Fibroblast of skin of right biceps (primary cell): ENCODE results near the gene SHLD3.
A peak's percentile ranks its signal among the peaks of the same experiment; 100 is the strongest.
"Not testable (repeated sequence)": the region's sequence is repeated elsewhere in the genome, so short reads cannot be mapped to it uniquely, and the experiment has no call there.

ENCODE experiments used
- DNase-seq: peaks from one replicate; pipeline ENCODE4 v3.0.0-alpha.2; 2013

SHLD3 gene

GRCh38 chr5:65624571-65625555 is at the start of gene SHLD3, which contains the start of gene TRAPPC13:
Gene SHLD3 (plus strand): TSS chr5:65625027. CDS start chr5:65629588, 4,561 bp downstream.
Gene TRAPPC13 (plus strand): TSS chr5:65625027. CDS start chr5:65625061, 34 bp downstream.
- DNase-seq, result peak; percentile 89

GRCh38 chr5:65577141-65577540 is 47.7 kb upstream of the SHLD3 start:
- DNase-seq, result no peak

- no peak for DNase-seq
Measured at GRCh38 chr5:65588694-65589093, 36.1 kb upstream of the SHLD3 start.

GRCh38 chr5:65601761-65602160 is 23.1 kb upstream of the SHLD3 start:
- not testable (repeated sequence) for DNase-seq

GRCh38 chr5:65611524-65611923 is 13.3 kb upstream of the SHLD3 start:
- DNase-seq, result no peak

- DNase-seq, result no peak
Measured at GRCh38 chr5:65612298-65612907, 12.4 kb upstream of the SHLD3 start.

GRCh38 chr5:65620021-65620420 is 4.8 kb upstream of the SHLD3 start:
- peak; percentile 0 for DNase-seq

GRCh38 chr5:65621961-65622360 is 2.9 kb upstream of the SHLD3 start:
- not testable (repeated sequence) for DNase-seq

GRCh38 chr5:65623482-65623881 is 1.3 kb upstream of the SHLD3 start:
- no peak for DNase-seq

GRCh38 chr5:65624025-65624570 is 729 bp upstream of the SHLD3 start, which contains the start of gene TRIM23:
Gene TRIM23 (minus strand): TSS chr5:65624333. CDS start chr5:65624274, 59 bp downstream.
- peak; percentile 93 for DNase-seq

- DNase-seq, result no peak
Measured at GRCh38 chr5:65625743-65626142, 916 bp downstream of the SHLD3 start.

- DNase-seq, result no peak
Measured at GRCh38 chr5:65630981-65631380, 6.2 kb downstream of the SHLD3 start.

GRCh38 chr5:65640240-65640639 is 15.4 kb downstream of the SHLD3 start:
- DNase-seq, result no peak

GRCh38 chr5:65646938-65647337 is 22.1 kb downstream of the SHLD3 start:
- DNase-seq, result no peak

- DNase-seq, result no peak
Measured at GRCh38 chr5:65647941-65648340, 23.1 kb downstream of the SHLD3 start.

GRCh38 chr5:65651144-65651543 is 26.3 kb downstream of the SHLD3 start:
- DNase-seq, result no peak

GRCh38 chr5:65654713-65655112 is 29.9 kb downstream of the SHLD3 start:
- no peak for DNase-seq

GRCh38 chr5:65663804-65664521 is 39.1 kb downstream of the SHLD3 start:
- peak; percentile 34 for DNase-seq

GRCh38 chr5:65668696-65669095 is 43.9 kb downstream of the SHLD3 start:
- no peak for DNase-seq

- peak; percentile 66 for DNase-seq
Measured at GRCh38 chr5:65672796-65673195, 48.0 kb downstream of the SHLD3 start.

- DNase-seq, result peak; percentile 2
Measured at GRCh38 chr5:65674749-65675148, 49.9 kb downstream of the SHLD3 start.

- DNase-seq, result not testable (repeated sequence)
Measured at GRCh38 chr5:65676056-65676455, 51.2 kb downstream of the SHLD3 start.
